Left renal pelvis (tissue), 4 donors: ENCODE data around the gene GOLT1B. TPM values are rescaled to one million over a fixed set of nuclear protein-coding genes. Genes with fewer than 3 reads are reported as not detected.
"Not testable (repeated sequence)": the region's sequence is repeated elsewhere in the genome, so short reads cannot be mapped to it uniquely, and the experiment has no call there.

Experiments
- DNase-seq, 4 donors: peaks; one replicate each; pipeline ENCODE4 v3.0.0-alpha.2; 2013; ENCODE audit warnings: low read depth in 4 of 4, low spot score in 3 of 4
- polyA plus RNA-seq, 4 donors: library from polyadenylated mRNA; unstranded; fragments of 120-200 nt; gene quantifications; one replicate each; pipeline ENCODE4 v1.2.1, GENCODE V29; 2013; ENCODE audit not compliant: insufficient read length in 4 of 4

Gene GOLT1B, protein sequence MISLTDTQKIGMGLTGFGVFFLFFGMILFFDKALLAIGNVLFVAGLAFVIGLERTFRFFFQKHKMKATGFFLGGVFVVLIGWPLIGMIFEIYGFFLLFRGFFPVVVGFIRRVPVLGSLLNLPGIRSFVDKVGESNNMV
- 10 to 100 TPM; 38.6 to 60.9 (median 48.9) TPM for polyA plus RNA-seq

DNA sequence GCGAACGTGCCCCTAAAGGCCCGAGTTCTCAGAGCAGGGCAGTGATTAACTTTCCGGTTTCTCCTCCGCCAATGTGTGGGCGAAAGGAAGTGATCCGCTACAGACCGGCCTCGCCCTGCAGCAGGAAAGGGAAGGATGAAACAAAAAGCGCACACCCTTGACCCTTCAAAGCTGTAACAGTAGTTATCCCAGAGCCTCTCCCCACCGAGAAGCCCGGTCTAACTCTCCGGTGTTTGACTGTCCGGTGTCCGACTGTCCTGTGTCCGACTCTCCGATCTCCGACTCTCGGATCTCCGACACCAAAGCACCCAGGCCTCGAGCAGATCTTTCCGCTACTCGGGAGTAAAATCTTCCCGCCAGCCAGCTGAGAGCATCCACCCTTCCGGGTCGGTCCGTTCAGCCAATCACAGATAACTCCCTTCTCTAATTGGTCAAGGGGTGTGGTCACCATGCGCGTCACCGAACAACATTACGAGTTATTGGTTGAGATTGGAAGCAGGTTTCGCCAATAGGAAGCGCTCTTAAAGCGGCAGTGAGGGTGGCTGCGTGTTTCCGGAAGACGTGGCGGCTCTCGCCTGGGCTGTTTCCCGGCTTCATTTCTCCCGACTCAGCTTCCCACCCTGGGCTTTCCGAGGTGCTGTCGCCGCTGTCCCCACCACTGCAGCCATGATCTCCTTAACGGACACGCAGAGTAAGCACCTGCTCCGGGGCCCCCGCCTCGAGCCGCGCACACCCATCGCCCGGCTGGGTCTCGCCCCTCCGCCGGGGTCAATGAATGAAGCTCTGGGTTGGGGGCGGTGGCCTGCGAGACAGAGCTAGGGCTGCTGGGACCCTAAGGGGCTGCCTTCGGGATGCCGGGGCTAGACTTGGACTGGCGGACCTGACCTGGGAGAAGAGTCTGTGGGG, at the start of gene GOLT1B, which contains the start of gene RECQL:
TSS of gene GOLT1B (plus strand) at position 532 of the 906 bp plus-strand sequence. CDS start at position 667, 135 bp downstream.
TSS of gene RECQL (minus strand) at position 378 of the 906 bp plus-strand sequence. CDS start 2,065 bp downstream, outside the sequence.
- peak; percentile 94 to 98 (median 96) for DNase-seq

DNA sequence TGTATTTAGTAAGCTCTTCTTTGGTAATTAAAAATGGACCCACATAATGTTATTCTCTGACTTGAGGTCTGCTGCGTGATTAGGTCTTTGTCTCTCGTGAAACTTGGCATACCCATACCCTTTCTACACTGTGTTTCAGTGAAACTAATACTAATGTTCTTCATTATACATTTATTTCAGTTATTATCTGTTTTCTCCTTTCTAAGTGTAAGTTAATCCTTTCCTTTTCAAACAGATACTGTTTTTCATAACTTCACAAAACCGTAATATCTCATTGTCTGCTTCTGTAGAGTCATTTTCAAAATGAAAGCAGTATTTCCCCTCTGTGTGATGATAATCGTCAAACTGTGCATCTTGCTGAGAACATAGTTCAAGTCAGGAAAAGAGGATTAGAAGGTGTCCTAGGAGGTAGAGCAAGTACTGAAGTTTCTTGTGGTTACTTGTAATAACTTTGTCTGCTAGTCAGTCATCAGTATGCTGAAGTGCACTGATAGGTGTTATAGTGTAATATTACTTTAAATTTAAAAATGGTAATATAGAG, 48.2 kb upstream of the GOLT1B start:
- no peak for DNase-seq

DNA sequence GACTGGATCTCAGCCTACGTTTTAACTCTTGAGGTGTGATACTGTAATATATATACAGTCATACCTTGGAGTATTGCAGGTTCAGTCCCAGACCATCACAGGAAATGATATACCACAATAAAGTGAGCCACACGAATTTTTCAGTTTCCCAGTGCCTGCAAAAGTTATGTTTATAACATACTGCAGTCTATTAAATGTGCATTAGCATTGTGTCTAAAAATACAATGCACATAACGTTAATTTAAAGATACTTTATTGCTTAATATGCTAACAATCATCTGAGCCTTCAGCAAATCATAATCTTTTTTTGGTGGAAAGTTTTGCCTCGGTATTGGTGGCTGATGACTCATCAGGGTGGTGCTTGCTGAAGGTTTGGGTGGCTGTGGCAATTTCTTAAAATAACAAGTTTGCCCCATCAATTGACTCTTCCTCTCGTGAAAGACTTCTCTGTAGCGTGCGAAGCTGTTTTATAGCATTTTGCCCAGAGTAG, 45.3 kb upstream of the GOLT1B start:
- no peak for DNase-seq

DNA sequence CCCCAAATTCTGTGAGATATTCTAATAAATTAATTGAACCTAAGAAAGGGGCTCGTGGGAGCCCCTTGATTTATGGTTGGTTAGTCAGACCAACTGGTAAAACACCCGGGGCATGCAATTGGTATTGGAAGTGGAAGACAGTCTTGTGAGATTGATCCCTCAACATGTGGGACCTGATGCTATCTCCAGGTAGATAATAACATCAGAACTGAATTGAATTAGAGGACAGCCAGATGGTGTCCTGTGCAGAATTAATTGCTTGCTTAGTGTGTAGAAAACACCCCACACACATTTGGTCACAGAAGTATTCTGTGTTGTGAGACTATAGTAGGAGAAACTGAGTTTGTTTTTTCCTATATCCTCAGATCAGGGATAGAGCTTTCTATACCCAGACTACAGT, 42.1 kb upstream of the GOLT1B start:
- no peak for DNase-seq

DNA sequence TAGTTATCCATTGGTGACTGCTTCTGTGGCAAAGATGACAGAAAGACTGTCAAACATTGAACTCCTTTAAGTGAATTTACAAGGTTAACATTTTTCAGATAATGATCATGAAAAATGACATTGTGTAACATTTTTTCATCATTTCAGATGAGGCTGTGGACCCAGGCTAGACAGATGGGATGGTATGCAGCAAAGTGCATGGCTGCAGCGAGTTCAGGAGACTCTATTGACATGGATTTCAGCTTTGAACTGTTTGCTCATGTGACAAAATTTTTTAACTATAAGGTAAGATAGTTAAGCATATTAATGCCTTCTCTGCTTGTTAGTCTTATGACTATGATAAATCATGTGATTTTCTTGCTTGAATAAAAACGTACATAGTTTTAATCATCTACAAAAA, 34.3 kb upstream of the GOLT1B start:
- not testable (repeated sequence) for DNase-seq

DNA sequence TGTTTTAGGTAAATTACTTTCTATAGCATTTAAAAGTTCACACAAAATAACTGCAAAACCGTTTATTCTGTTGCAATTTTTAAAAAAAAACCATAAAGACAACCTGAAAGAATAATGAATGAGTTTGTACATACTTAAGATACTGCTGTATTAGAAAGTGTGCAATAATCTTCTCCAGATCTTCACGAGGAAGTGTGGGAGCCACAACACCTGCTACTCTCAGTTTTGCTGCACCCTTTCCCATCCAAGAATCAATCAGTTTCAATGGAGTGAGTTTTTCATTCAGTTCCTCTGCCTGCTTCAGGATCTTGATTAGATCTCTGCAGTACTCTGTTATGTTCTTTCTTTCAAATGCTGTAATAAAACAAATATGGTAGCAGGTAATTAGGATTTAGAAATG, 30.3 kb upstream of the GOLT1B start:
- DNase-seq, result no peak

DNA sequence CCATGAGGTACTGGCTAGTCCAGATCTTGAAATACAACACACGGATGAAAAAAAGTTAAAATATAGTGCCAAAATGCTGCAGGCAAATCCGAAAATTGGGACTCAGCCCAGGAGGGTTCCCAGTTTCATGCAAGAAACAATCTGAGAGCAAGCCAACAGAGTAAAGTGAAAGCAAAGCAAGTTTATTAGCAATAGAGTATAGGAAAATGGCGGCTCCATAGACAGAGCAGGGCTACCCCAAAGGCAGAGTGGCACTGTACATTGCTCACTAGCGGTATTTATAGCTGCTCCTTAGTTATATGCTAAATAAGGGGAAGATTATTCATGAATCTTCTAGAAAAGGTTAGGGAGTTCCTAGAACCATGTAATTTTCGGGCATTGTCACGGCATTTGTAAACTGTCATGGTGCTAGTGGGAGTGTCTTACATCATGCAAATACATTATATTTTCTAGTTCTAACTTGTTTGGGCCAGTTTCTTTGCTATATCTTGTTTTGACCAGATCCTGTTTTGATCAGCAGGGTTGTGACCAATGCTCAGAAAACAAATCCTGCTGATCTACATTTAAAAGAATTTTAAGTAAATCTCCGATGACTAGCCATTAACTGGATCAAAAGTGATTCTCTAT, 29.3 kb upstream of the GOLT1B start:
- DNase-seq, result no peak

DNA sequence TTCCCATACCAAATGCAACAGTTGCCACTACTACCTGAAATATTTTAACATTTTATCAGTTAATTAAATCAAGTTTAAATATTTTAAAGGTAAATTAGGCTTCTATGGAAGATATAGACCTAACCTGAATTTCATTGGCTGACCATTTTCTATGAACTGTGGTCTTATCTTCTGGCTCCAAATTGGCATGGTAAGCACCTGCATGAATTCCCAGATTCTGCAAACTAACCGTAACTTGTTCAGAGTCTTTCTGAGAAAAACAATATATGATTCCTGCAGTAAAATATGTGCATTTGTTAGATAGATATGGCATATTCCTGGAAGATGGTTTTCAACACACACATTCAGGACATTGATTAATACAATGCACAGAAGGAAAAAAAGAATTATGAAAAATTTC, 26.0 kb upstream of the GOLT1B start:
- no peak for DNase-seq

DNA sequence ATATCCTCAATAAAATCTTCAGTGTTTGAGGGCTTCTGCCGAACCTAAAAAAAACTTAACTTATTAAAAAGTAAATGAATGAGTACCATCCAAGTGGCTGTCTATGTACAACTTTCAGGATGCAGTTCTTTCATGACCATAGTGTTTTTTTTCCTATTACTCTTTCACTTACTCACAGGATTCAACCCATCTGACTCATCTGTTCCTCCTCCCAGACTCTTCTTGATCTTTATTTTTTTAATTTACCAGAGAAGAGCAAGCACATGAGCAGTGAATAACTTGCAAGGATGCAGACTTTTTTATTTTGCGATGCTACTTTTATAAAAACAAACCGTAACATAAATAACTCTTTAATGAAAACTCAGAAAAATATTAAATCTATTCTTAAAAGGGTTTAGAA, 24.6 kb upstream of the GOLT1B start:
- no peak for DNase-seq

DNA sequence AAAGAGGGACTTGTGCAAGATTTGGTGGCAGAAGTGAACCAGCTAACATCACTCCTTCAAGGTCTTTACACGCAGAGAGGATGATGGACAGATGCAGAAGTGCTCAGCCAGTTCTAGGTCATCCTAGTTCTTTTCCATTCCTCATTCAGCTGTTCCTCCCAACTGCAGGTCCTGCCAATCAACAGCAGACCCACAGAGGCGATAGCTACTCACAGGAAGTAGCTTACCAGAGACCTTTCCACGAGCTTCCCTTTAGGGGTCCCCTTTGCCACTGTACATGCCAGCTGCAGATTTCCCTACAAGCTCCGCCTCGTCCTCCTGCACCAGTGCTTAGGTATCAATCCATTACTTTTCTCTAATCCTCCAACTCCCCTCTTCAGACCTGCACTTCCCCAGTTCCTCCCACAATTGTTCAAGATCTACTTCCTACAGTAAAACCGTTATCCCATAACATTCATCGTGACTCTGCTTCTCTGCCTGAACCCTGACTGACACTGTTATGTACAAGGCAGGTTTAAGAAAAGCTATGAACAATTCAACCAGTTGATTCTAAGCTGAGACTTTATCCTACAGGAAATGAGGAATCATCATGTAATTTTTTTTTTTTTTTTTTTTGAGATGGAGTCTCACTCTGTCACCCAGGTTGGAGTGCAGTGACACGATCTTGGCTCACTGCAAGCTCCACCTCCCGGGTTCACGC, 22.7 kb upstream of the GOLT1B start:
- no peak for DNase-seq

DNA sequence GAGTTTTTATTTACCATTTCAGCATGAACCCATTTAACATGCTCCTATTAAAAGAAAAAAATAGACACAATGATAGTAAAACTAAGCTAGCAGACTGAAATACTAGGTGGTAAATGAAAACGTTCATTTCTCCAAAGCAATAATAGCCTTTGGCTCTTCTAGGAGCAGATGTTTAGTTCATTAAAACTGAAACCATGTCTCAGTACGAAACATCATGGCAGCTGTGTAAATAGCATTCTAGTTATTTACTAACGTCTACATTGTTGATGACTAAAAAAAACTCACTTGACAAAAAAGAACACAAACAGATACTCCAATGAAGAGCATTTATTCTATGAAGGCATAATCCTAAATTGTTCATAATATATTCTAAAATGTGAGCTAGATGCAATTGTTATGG, 18.1 kb upstream of the GOLT1B start:
- no peak for DNase-seq

DNA sequence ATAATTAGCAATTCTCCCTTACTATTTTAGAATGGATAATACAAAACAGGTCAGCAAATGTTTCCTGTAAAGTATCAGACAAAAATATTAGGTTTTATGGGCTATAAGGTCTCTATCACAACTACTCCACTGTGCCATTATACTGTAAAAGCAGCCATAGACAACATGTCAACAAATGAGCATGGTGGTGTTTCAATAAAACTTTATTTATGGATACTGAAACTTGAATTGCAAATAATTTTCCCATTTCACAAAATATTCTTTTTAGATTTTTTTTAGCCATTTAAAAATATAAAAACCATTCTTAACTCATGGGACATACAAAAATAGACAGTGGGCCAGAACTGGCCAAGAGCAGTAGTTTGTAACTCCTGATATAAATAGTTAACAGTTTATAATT, 15.6 kb upstream of the GOLT1B start:
- no peak for DNase-seq

DNA sequence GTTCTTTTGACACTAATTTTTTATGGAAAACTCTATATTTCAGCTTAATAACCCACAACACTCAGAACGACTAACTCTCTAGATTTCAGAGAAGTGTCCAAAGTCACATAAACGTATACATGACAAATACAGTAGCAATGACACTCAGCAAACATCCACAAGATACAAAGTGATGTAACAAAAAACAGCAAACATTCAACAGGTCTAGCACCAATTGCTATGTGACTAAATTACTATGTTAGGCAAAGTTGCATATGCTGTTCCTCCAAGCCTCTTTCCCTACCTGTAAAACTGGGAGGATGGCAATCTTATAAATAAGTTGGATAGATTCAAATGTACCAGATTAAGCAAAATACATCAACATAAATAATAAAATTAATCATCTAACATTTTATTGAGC, 1.8 kb upstream of the GOLT1B start:
- no peak for DNase-seq

DNA sequence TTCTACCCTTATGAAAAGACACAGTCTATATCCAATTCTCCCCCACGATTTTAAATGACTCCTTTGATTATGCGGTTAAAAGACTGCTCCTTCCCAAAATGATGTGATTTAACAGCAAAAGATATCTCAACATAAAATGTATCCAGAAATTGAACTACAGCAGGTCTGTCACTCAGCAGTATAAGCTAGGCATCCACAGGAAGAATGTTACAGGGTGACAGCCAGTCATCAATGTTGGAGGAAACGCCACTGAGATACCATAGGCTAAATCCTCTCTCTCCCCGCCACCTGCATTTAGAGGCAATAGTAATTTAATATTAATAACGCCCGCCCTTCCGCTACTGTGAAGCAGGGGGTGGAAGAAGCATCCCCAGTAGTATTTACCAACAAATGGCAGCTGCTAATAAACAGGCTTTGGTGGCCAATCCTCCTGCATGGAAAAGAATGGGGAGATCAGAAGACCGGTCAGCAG, 767 bp upstream of the GOLT1B start:
- no peak for DNase-seq

DNA sequence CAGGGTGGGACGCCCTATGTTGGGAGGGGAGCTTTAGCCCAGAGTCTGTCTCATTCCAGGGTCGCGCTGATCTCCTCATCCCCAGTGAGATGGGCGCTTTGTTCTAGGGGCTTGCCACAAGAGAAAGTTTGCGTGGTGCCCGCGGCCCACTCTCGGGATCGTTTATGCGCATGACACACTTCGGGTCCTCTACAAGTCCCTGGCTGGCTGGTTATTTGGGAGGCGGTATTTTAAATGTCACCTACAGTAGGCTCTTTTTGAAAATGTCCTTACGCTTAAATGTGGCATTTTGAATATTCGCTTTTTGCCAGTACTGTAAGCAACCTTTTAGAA, 541 bp downstream of the GOLT1B start:
- peak in 1 of 4 donors; percentile 12 for DNase-seq

DNA sequence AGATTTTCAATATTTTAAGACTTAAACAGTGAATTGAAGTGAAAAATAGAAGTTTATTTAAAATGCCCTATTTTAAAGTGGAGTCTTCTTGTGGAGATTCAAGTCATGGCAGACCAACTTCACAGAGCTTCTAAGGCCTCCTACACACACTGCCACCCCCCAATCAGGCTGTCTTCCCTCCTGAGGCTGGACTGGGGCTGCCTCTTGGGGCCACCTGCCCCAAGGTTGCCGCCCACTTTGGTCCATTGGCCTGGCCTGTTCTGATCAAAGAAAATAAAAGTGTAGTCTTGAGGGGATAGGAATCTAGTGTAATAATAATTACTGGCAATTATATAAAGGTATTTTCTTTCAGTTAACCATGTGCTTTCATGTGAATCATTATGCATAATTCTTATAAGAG, 1.3 kb downstream of the GOLT1B start:
- no peak for DNase-seq

DNA sequence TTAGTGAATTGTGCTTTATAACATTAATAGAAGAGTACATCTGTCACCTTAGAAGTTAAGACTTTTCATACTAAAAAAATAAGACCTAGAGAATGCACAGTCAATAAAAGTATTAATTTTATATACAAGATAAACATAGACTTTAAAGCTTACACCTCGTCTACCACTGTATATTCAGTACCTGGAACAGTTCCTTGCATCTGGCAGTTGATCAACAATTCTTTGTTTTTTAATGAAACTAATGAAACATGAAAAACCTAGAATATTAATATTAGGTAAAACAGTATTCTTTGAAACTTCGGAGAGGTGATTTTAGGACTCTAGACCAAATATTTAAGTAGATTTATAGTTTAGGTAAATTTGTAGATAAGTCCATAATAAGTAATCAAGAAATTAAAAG, 4.3 kb downstream of the GOLT1B start:
- DNase-seq, result no peak

DNA sequence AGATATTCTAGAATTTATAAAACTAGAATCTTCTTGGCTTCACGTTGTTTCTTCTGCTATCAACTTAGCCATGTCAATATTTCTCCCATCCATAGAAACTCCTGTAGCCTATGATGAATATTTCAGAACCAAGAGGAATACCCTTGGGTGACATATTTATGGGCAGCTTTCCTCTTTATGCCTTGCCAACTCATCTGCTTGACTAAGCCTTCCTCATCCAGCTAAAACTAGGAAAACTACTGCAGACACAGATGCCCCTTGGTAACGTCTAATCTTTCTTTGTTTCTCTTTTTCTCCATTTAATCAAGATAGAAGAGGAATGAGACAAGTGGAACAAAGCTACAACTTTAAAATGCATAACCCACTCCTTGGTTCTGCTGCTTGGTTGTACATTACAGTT, 6.3 kb downstream of the GOLT1B start:
- no peak for DNase-seq

DNA sequence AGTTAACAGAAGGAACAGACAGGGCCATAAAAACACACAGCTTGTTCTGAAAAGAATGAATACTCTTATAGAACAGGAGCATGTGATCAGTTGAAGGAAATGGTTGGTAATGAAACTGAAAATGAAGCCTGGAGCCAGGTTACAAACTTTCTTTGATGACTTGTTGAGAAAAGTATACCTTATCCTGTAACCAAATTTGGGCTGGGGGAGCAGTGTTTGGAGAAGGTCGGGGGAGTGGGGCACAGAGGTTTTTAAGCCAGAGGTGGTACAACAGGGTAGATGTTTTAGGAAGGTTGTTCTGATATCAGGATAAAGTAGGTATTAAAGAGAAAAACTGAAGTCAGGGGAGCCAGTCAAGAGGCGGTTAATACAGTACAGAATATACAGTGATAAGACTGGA, 8.2 kb downstream of the GOLT1B start:
- DNase-seq, result no peak

DNA sequence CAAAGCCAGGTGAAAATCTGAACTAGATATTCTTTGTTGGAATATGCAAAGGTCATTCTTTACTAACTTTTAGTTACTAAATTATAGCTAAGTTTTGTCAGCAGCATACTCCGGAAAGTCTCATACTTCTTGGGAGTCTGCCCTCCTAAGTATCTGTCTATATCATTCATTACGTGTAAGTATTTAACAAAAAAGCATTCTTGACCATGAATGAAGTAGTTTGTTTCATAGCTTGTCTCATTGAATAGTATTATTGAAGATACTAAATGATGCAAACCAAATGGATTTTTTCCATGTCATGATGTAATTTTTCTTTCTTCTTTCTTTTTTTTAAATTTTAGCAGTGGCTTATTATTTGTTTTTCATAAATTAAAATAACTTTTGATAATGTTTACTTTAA, 14.7 kb downstream of the GOLT1B start:
- no peak for DNase-seq

DNA sequence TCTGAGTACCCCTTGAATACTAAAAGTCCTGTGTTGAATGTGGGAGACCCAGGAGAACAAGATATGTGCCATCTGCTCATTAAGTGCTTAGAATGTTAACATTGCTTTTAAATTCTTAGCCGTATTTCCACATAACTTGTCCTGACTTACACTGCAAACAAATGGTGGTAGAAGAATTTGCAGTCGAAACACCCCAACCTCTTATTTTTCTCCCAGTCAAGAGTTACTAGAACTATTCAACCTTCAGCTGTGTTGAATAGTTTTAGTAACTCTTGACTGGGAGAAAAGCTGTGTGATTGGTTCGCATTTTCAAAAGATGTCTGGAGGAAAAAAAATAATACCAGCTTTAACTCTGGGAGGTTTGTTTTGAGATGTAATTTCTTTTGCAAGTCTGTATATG, 16.9 kb downstream of the GOLT1B start:
- no peak for DNase-seq
